Activated CD4-positive, alpha-beta memory T cell treated with anti-CD3 and anti-CD28 coated beads, Interleukin-2, amount 10 ng/mL, durations not matched to agents 7 days and 5 days (primary cell): ENCODE data around the gene NANOS1. TPM values are rescaled to one million over a fixed set of nuclear protein-coding genes. Genes with fewer than 3 reads are reported as not detected.

ENCODE experiments used
- CTCF ChIA-PET: fragments of 350-600 bp; sonication (Branson Sonifier 250); formaldehyde crosslinking; loops from one replicate; lab custom pipeline; 2021; ENCODE audit warnings: antibody characterized with exemption, inconsistent platforms; lab: Charles Lee
- POLR2A ChIA-PET: fragments of 350-600 bp; sonication (Branson Sonifier 250); formaldehyde crosslinking; loops from one replicate; lab custom pipeline; 2021; ENCODE audit warnings: antibody characterized with exemption; lab: Charles Lee
- DNase-seq: peaks from one replicate; pipeline ENCODE4 v3.0.0-alpha.2; 2020
- H3K27ac Mint-ChIP-seq: one replicate; pipeline ENCODE4 v1.8.0; 2021; ENCODE audit warnings: mild to moderate bottlenecking, mixed read lengths
- H3K27me3 Mint-ChIP-seq: one replicate; pipeline ENCODE4 v1.8.0; 2021; ENCODE audit warnings: mixed read lengths
- H3K36me3 Mint-ChIP-seq: one replicate; pipeline ENCODE4 v1.8.0; 2021; ENCODE audit warnings: low read depth, mixed read lengths
- H3K4me1 Mint-ChIP-seq: one replicate; pipeline ENCODE4 v1.8.0; 2021; ENCODE audit warnings: mixed read lengths
- H3K4me3 Mint-ChIP-seq: one replicate; pipeline ENCODE4 v1.8.0; 2021; ENCODE audit warnings: mild to moderate bottlenecking, mixed read lengths
- H3K9me3 Mint-ChIP-seq: one replicate; pipeline ENCODE4 v1.8.0; 2021; ENCODE audit warnings: mixed read lengths
- total RNA-seq, 2 experiments: library from RNA; stranded (reverse); gene quantifications; one replicate each; pipeline ENCODE4 v1.2.3, GENCODE V29; 2021

NANOS1 gene
- total RNA-seq, 2 experiments from 2014 or later, result 0.13 to 0.40 TPM

GRCh38 chr10:119080521-119081259 lies 51.2 kb downstream of the NANOS1 start, which contains the start of gene EIF3A:
TSS of gene EIF3A (minus strand) at chr10:119080817. CDS start at chr10:119080676, 141 bp downstream.
- H3K4me1 Mint-ChIP-seq, result peaks cover 50% of the 10 kb centered on the region
- peaks cover 34% of the 10 kb centered on the region for H3K36me3 Mint-ChIP-seq
- ChIA-PET POLR2A (interaction anchor here (1.0 to 6.6 kb wide), 29 partner anchors 10 to 792 kb away, joined by 3 to 117 read pairs (median 7); partner anchors contain the start of genes CACUL1, DENND10, GRK5 and MCMBP), CTCF (interaction anchor here (0.6 to 3.5 kb wide), 4 partner anchors 10 to 51 kb away, joined by 3 to 23 read pairs (median 9); no protein-coding TSS in a partner anchor)
- no peaks in the 10 kb centered on the region for H3K27me3 Mint-ChIP-seq
- peak within 1 kb of the TSS; percentile 95 for H3K4me3 Mint-ChIP-seq
- no peaks in the 10 kb centered on the region for H3K9me3 Mint-ChIP-seq
- peak within 1 kb of the TSS; percentile 93 for H3K27ac Mint-ChIP-seq
- peak; percentile 94 for DNase-seq

Other genes with a start within 250 kb of the NANOS1 start
- 100 to 1,000 TPM; 129 to 130 TPM for gene EIF3A, start 51.1 kb downstream of the NANOS1 start, total RNA-seq
- 10 to 100 TPM; 52.4 to 57.1 TPM for gene DENND10, start 74.4 kb downstream of the NANOS1 start, total RNA-seq
- gene SFXN4, start 136.0 kb downstream of the NANOS1 start, total RNA-seq, result 10 to 100 TPM; 19.6 to 22.6 TPM
- gene PRDX3, start 149.1 kb downstream of the NANOS1 start, total RNA-seq, result 100 to 1,000 TPM; 115 to 117 TPM
- gene GRK5, start 177.9 kb downstream of the NANOS1 start, total RNA-seq, result 10 to 100 TPM; 29.8 to 30.6 TPM